DOHH2 (cell line): Measurements from ENCODE around the gene ZC3H14.

Experiments used
- CTCF ChIP-seq: fragments of 200-600 bp; sonication (generic); IDR thresholded peaks from one replicate; pipeline ENCODE4 v1.5.1; 2014; ENCODE audit warnings: antibody characterized with exemption, mild to moderate bottlenecking, low read depth, low read length; ENCODE audit not compliant: poor library complexity, severe bottlenecking
- EZH2phosphoT487 ChIP-seq: fragments of 200-600 bp; sonication (generic); IDR thresholded peaks from 2 replicates; pipeline ENCODE4 v1.6.1; 2017; ENCODE audit warnings: borderline replicate concordance, mild to moderate bottlenecking, antibody characterized with exemption, low read length, moderate library complexity, mixed read lengths

DNA sequence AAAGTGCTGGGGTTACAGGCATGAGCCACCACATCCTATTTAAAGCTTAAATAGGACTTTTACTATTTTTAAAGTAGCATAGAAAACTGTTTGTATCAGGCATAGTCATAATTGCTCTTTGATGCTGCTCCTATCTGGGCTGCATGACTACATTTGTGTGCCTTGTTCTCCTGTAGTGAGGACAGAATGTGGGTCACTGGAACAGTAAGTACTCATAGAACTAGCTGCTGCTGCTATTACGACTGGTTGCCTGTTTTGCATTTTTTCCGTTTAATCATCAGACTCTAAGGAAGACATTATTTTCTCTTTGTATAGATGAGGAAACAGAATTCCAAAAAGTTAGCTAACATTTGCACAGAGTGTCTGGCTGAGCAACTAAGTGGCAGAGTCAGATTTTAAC lies 42.8 kb downstream of the ZC3H14 start:
- no peak for TF ChIP-seq CTCF
- TF ChIP-seq EZH2phosphoT487: no peak
